Daoy (cell line): ENCODE results near the gene ARHGDIA. TPM values are rescaled to one million over a fixed set of nuclear protein-coding genes. Genes with fewer than 3 reads are reported as not detected.
"Not testable (repeated sequence)": the region's sequence is repeated elsewhere in the genome, so short reads cannot be mapped to it uniquely, and the experiment has no call there.

ENCODE experiments used
- DNase-seq: peaks from one replicate; pipeline ENCODE4 v3.0.0-alpha.2; 2015; ENCODE audit warnings: low read depth
- total RNA-seq: library from RNA; depleted of rRNA; stranded (reverse); fragments of >200 nt; shearing (Covaris generic); gene quantifications from 2 replicates; pipeline ENCODE4 v1.2.3, GENCODE V29; 2014

The ARHGDIA gene
- total RNA-seq, 1 experiment from 2014 or later = 138 TPM

- DNase-seq = no peak
Observed at GRCh38 chr17:81843713-81844326, 27.3 kb downstream of the ARHGDIA start.

GRCh38 chr17:81842725-81843504 is 28.2 kb downstream of the ARHGDIA start:
- no peak for DNase-seq

- DNase-seq = no peak
Observed at GRCh38 chr17:81842378-81842724, 28.8 kb downstream of the ARHGDIA start.

- no peak for DNase-seq
Observed at GRCh38 chr17:81841866-81842265, 29.3 kb downstream of the ARHGDIA start.

GRCh38 chr17:81840826-81841778 is 30.0 kb downstream of the ARHGDIA start:
- DNase-seq = no peak

- DNase-seq = not testable (repeated sequence)
Observed at GRCh38 chr17:81840059-81840458, 31.1 kb downstream of the ARHGDIA start.

GRCh38 chr17:81839301-81839700 is 31.8 kb downstream of the ARHGDIA start:
- DNase-seq = no peak

GRCh38 chr17:81838753-81839255 is 32.3 kb downstream of the ARHGDIA start:
- no peak for DNase-seq

GRCh38 chr17:81837641-81838040 is 33.5 kb downstream of the ARHGDIA start:
- DNase-seq = no peak

GRCh38 chr17:81834831-81835267 is 36.3 kb downstream of the ARHGDIA start, which contains the start of gene PPP1R27:
PPP1R27 (minus strand) TSS chr17:81835050; CDS start chr17:81834953, 97 bp downstream.
- no peak for DNase-seq

GRCh38 chr17:81833921-81834830 is 37.0 kb downstream of the ARHGDIA start:
- DNase-seq = no peak

- peak; percentile 98 for DNase-seq
Observed at GRCh38 chr17:81833160-81833920, 37.8 kb downstream of the ARHGDIA start, which contains the start of gene MCRIP1. MCRIP1 (minus strand) TSS chr17:81833291; CDS start chr17:81824506, 8,785 bp downstream.

GRCh38 chr17:81832608-81833159 is 38.5 kb downstream of the ARHGDIA start:
- DNase-seq = peak; percentile 45

- DNase-seq = no peak
Observed at GRCh38 chr17:81831957-81832607, 39.1 kb downstream of the ARHGDIA start.

GRCh38 chr17:81831563-81831956 is 39.6 kb downstream of the ARHGDIA start:
- no peak for DNase-seq

- no peak for DNase-seq
Observed at GRCh38 chr17:81829858-81830257, 41.3 kb downstream of the ARHGDIA start.

- DNase-seq = no peak
Observed at GRCh38 chr17:81828656-81829055, 42.5 kb downstream of the ARHGDIA start.

- no peak for DNase-seq
Observed at GRCh38 chr17:81825841-81826466, 45.2 kb downstream of the ARHGDIA start.

- DNase-seq = no peak
Observed at GRCh38 chr17:81824595-81824994, 46.5 kb downstream of the ARHGDIA start.
